GM06990 (cell line): ENCODE results near the gene TPRG1L.

Experiments
- DNase-seq: peaks from one replicate; pipeline ENCODE4 v3.0.0-alpha.2; 2011; ENCODE audit not compliant: insufficient read length; ENCODE audit errors: extremely low read depth
- H3K27me3 ChIP-seq: replicated peaks from 2 replicates; pipeline ENCODE4 v1.6.0; 2011; ENCODE audit warnings: low read length; ENCODE audit not compliant: control insufficient read depth, insufficient read depth
- H3K36me3 ChIP-seq: 2 replicates; pipeline ENCODE4 v1.5.1; 2011; ENCODE audit warnings: low read length; ENCODE audit not compliant: control insufficient read depth, insufficient read depth
- H3K4me3 ChIP-seq: replicated peaks from 2 replicates; pipeline ENCODE4 v1.5.1; 2011; ENCODE audit warnings: low read depth, mild to moderate bottlenecking, control low read depth, low read length
- CTCF ChIP-seq: IDR thresholded peaks from 2 replicates; pipeline ENCODE4 v1.5.1; 2011; ENCODE audit warnings: low read length, control low read depth, mild to moderate bottlenecking, inconsistent platforms; ENCODE audit not compliant: insufficient read depth, poor library complexity, severe bottlenecking

Gene TPRG1L

GRCh38 chr1:3593334-3593733 lies 31.5 kb upstream of the TPRG1L start:
- Histone ChIP-seq H3K4me3 (no peak overlapping the region), H3K27me3 (no peaks in the 10 kb centered on the region; the same call in 1 of the 2 replicates), H3K36me3 (no peaks in the 10 kb centered on the region)
- TF ChIP-seq CTCF: no peak
- DNase-seq: no peak

- no peak for DNase-seq
- no peak overlapping the region for H3K4me3 ChIP-seq
- no peak for TF ChIP-seq CTCF
- H3K36me3 ChIP-seq: no peaks in the 10 kb centered on the region
- no peaks in the 10 kb centered on the region; the same call in 1 of the 2 replicates for H3K27me3 ChIP-seq
These were observed 31.1 kb upstream of the TPRG1L start for GRCh38 chr1:3593745-3594144.

- Histone ChIP-seq H3K36me3 (no peaks in the 10 kb centered on the region), H3K4me3 (no peak overlapping the region), H3K27me3 (no peaks in the 10 kb centered on the region; the same call in 1 of the 2 replicates)
- DNase-seq: no peak
- TF ChIP-seq CTCF: no peak
These were observed 30.0 kb upstream of the TPRG1L start for GRCh38 chr1:3594706-3595377.

GRCh38 chr1:3595949-3596348 lies 28.9 kb upstream of the TPRG1L start:
- H3K27me3 ChIP-seq: no peaks in the 10 kb centered on the region; the same call in 1 of the 2 replicates
- no peak overlapping the region for H3K4me3 ChIP-seq
- TF ChIP-seq CTCF: no peak
- DNase-seq: no peak
- no peaks in the 10 kb centered on the region for H3K36me3 ChIP-seq

GRCh38 chr1:3596663-3597598 lies 27.9 kb upstream of the TPRG1L start:
- no peak overlapping the region for H3K4me3 ChIP-seq

More at GRCh38 chr1:3596663-3597598, 27.9 kb upstream of the TPRG1L start:
- Histone ChIP-seq H3K36me3 (no peaks in the 10 kb centered on the region), H3K27me3 (no peaks in the 10 kb centered on the region; the same call in 1 of the 2 replicates)
- no peak for DNase-seq
- TF ChIP-seq CTCF: no peak
